GM23248 (cell line): Measurements from ENCODE around the gene PDE10A. TPM values are rescaled to one million over a fixed set of nuclear protein-coding genes. Genes with fewer than 3 reads are reported as not detected.
"Not testable (repeated sequence)": the region's sequence is repeated elsewhere in the genome, so short reads cannot be mapped to it uniquely, and the experiment has no call there.

Source experiments
- DNase-seq: peaks from one replicate; pipeline ENCODE4 v3.0.0-alpha.2; 2015
- H2AFZ ChIP-seq: fragments of 200-600 bp; sonication (generic); 2 replicates; pipeline ENCODE4 v1.6.1; 2016; ENCODE audit warnings: antibody characterized with exemption
- H3F3A ChIP-seq: fragments of 200-600 bp; sonication (generic); 2 replicates; pipeline ENCODE4 v1.6.1; 2016; ENCODE audit warnings: mild to moderate bottlenecking, antibody characterized with exemption, mixed run types; ENCODE audit not compliant: insufficient read depth
- H3K27ac ChIP-seq: fragments of 200-600 bp; sonication (generic); 2 replicates; pipeline ENCODE4 v1.5.1; 2016; ENCODE audit warnings: mild to moderate bottlenecking
- H3K27me3 ChIP-seq: fragments of 200-600 bp; sonication (generic); replicated peaks from 2 replicates; pipeline ENCODE4 v1.6.1; 2016; ENCODE audit warnings: mild to moderate bottlenecking; ENCODE audit not compliant: insufficient read depth
- H3K36me3 ChIP-seq: fragments of 200-600 bp; sonication (generic); 2 replicates; pipeline ENCODE4 v1.6.1; 2016; ENCODE audit warnings: low read depth, mild to moderate bottlenecking
- H3K4me1 ChIP-seq: fragments of 200-600 bp; sonication (generic); 2 replicates; pipeline ENCODE4 v1.6.1; 2016; ENCODE audit warnings: mild to moderate bottlenecking; ENCODE audit not compliant: insufficient read depth
- H3K4me2 ChIP-seq: fragments of 200-600 bp; sonication (generic); one replicate; pipeline ENCODE4 v1.6.1; 2016; ENCODE audit warnings: mild to moderate bottlenecking; ENCODE audit not compliant: unreplicated experiment
- H3K4me3 ChIP-seq: fragments of 200-600 bp; sonication (generic); 2 replicates; pipeline ENCODE4 v1.5.1; 2016; ENCODE audit warnings: mild to moderate bottlenecking
- H3K79me2 ChIP-seq: fragments of 200-600 bp; sonication (generic); 2 replicates; pipeline ENCODE4 v1.6.1; 2016; ENCODE audit warnings: mild to moderate bottlenecking; ENCODE audit not compliant: insufficient read depth
- H3K9ac ChIP-seq: fragments of 200-600 bp; sonication (generic); 2 replicates; pipeline ENCODE4 v1.6.1; 2016; ENCODE audit warnings: mild to moderate bottlenecking
- H3K9me2 ChIP-seq: fragments of 200-600 bp; sonication (generic); 2 replicates; pipeline ENCODE4 v1.6.1; 2016; ENCODE audit warnings: mixed run types, mild to moderate bottlenecking, moderate library complexity; ENCODE audit not compliant: insufficient read depth
- H3K9me3 ChIP-seq: fragments of 200-600 bp; sonication (generic); one replicate; pipeline ENCODE4 v1.6.1; 2017; ENCODE audit warnings: low read depth
- H4K20me1 ChIP-seq: fragments of 200-600 bp; sonication (generic); 2 replicates; pipeline ENCODE4 v1.6.0; 2016; ENCODE audit not compliant: insufficient read depth
- EZH2 ChIP-seq: fragments of 200-600 bp; sonication (generic); IDR thresholded peaks from 2 replicates; pipeline ENCODE4 v1.6.1; 2018; ENCODE audit warnings: antibody characterized with exemption, mild to moderate bottlenecking; ENCODE audit not compliant: insufficient read depth, poor library complexity, severe bottlenecking
- EZH2phosphoT487 ChIP-seq: fragments of 200-600 bp; sonication (generic); IDR thresholded peaks from 2 replicates; pipeline ENCODE4 v1.6.1; 2018; ENCODE audit warnings: antibody characterized with exemption, moderate library complexity, mild to moderate bottlenecking, low read depth; ENCODE audit not compliant: insufficient read depth
- WGBS, 2 experiments: methylation state at CpG; one replicate each; pipeline ENCODE4 v1.1.6; 2015 to 2017; ENCODE audit warnings: low lambda C conversion rate in 2 of 2, low coverage in 1 of 2; ENCODE audit errors: missing lambda C conversion rate in 2 of 2; 5-methylcytosine and 5-hydroxymethylcytosine counted together
- in situ Hi-C: fragments of 300-500 bp; cut with MboI; formaldehyde crosslinking; loops from 2 replicates; pipeline ENCODE4 v1.15.0; 2020
- polyA plus RNA-seq: library from polyadenylated mRNA; unstranded; fragments of >200 nt; fragmentation: Nextera tagmentation; extraction: Ambion mirVana; gene quantifications from 2 replicates; pipeline ENCODE4 v1.2.1, GENCODE V29; 2016
- total RNA-seq: library from RNA; depleted of rRNA; stranded (reverse); fragments of >200 nt; shearing (Covaris generic); gene quantifications from 2 replicates; pipeline ENCODE4 v1.2.3, GENCODE V29; 2014

Gene PDE10A
- total and polyA plus RNA-seq, 2 experiments from 2014 or later: 0.11 to 0.21 TPM

GRCh38 chr6:165557674-165558073 lies 105.4 kb downstream of the PDE10A start:
- no peaks in the 10 kb centered on the region for H3F3A ChIP-seq
- H3K27me3 ChIP-seq: no peaks in the 10 kb centered on the region
- H3K4me3 ChIP-seq: no peak overlapping the region
- no peak overlapping the region for H3K27ac ChIP-seq
- no peak for TF ChIP-seq EZH2phosphoT487
- TF ChIP-seq EZH2: no peak
- H4K20me1 ChIP-seq: no peaks in the 10 kb centered on the region
- no peak for DNase-seq
- no peaks in the 10 kb centered on the region for H3K36me3 ChIP-seq
- no peak overlapping the region for H3K9ac ChIP-seq
- H3K79me2 ChIP-seq: no peaks in the 10 kb centered on the region
- WGBS, 2 experiments: 23 to 25% methylated on average over 6 of the region's 6 CpGs
- no peaks in the 10 kb centered on the region for H3K9me2 ChIP-seq
- in situ Hi-C loops: no loop called here
- no peak overlapping the region for H3K4me2 ChIP-seq
- H3K4me1 ChIP-seq: no peaks in the 10 kb centered on the region
- H3K9me3 ChIP-seq: no peaks in the 10 kb centered on the region
- no peak overlapping the region for H2AFZ ChIP-seq

GRCh38 chr6:165556116-165556843 lies 106.8 kb downstream of the PDE10A start:
- Histone ChIP-seq H3F3A (no peaks in the 10 kb centered on the region), H3K79me2 (no peaks in the 10 kb centered on the region), H2AFZ (no peak overlapping the region), H3K36me3 (no peaks in the 10 kb centered on the region), H3K27me3 (no peaks in the 10 kb centered on the region), H3K9me3 (no peaks in the 10 kb centered on the region), H3K9ac (no peak overlapping the region), H3K4me1 (no peaks in the 10 kb centered on the region), H3K4me3 (no peak overlapping the region), H3K4me2 (no peak overlapping the region), H3K27ac (no peak overlapping the region), H4K20me1 (no peaks in the 10 kb centered on the region), H3K9me2 (no peaks in the 10 kb centered on the region)
- TF ChIP-seq EZH2phosphoT487 (no peak), EZH2 (no peak)
- in situ Hi-C loops: no loop called here
- no peak for DNase-seq
- WGBS, 2 experiments: 15 to 21% methylated on average over 3 of the region's 3 CpGs

DNA sequence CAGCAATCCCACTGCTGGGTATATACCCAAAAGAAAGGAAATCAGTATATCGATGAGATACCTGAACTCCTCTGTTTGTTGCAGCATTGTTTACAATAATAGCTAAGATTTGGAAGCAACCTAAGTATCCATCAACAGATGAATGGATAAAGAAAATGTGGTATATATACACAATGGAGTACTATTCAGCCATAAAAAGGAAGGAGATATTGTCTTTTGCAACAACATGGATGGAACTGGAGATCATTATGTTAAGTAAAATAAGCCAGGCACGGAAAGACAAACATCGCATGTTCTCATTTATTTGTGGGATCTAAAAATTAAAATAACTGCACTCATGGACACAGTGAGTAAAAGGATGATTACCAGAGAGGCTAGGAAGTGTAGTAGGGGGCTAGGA lies 108.4 kb downstream of the PDE10A start:
- H3K27ac ChIP-seq, H3K4me3 ChIP-seq, H3K4me1 ChIP-seq, in situ Hi-C loops, H3K27me3 ChIP-seq, H3K9me2 ChIP-seq, H3F3A ChIP-seq, H3K79me2 ChIP-seq, H3K36me3 ChIP-seq, H3K4me2 ChIP-seq, H2AFZ ChIP-seq, H3K9ac ChIP-seq, H3K9me3 ChIP-seq, DNase-seq, H4K20me1 ChIP-seq: not testable (repeated sequence)
- WGBS, 2 experiments: 25 to 42% methylated on average over 3 of the region's 3 CpGs

DNA sequence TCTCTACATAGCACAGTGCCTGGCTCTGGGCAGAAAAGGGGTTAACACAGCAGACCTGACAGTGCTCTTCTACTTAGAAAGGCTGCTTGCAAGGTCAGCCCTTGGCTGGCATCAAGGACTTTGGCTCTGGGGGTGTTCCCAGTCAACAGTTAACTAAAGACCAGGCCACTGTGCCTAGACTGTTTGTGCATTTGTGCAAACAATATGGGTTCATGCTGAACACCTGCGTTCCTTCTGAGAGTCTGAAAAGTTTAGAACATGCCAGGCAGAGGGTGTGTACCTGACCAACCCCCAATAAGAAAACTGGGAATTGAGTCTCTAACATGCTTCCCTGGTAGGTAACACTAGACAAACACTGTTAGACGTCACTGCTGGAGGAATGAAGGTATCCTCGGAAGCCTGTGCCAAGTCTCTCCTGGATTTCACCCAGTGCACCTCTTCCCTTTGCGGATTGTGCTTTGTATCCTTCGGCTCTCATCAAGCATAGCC lies 110.7 kb downstream of the PDE10A start:
- H4K20me1 ChIP-seq: no peaks in the 10 kb centered on the region
- no peak for TF ChIP-seq EZH2phosphoT487
- TF ChIP-seq EZH2: no peak
- 24 to 35% methylated on average over 5 of the region's 5 CpGs for WGBS, 2 experiments
- H3F3A ChIP-seq: no peaks in the 10 kb centered on the region
- H3K9me2 ChIP-seq: no peaks in the 10 kb centered on the region
- no peak overlapping the region for H3K4me2 ChIP-seq
- no peak overlapping the region for H3K27ac ChIP-seq
- DNase-seq: no peak
- in situ Hi-C loops: no loop called here
- no peak overlapping the region for H3K4me3 ChIP-seq
- H3K9me3 ChIP-seq: peaks cover 5% of the 10 kb centered on the region
- no peak overlapping the region for H3K9ac ChIP-seq
- H3K27me3 ChIP-seq: no peaks in the 10 kb centered on the region
- H3K4me1 ChIP-seq: no peaks in the 10 kb centered on the region
- no peaks in the 10 kb centered on the region for H3K36me3 ChIP-seq
- no peaks in the 10 kb centered on the region for H3K79me2 ChIP-seq
- H2AFZ ChIP-seq: no peak overlapping the region
